Suprapubic skin (tissue), 4 donors: Measurements from ENCODE around the gene ZNF322. TPM values are rescaled to one million over a fixed set of nuclear protein-coding genes. Genes with fewer than 3 reads are reported as not detected.

ENCODE experiments used
- DNase-seq, 2 donors: peaks; one replicate each; pipeline ENCODE4 v3.0.0-alpha.2; 2019; ENCODE audit warnings: low spot score in 2 of 2
- H3K27ac ChIP-seq: fragments of 200-600 bp; sonication (generic); one replicate; pipeline ENCODE4 v1.5.1; 2019
- H3K27me3 ChIP-seq: fragments of 200-600 bp; sonication (generic); one replicate; pipeline ENCODE4 v1.5.1; 2019
- H3K36me3 ChIP-seq: fragments of 200-600 bp; sonication (generic); one replicate; pipeline ENCODE4 v1.5.1; 2019
- H3K4me1 ChIP-seq: fragments of 200-600 bp; sonication (generic); one replicate; pipeline ENCODE4 v1.5.1; 2019
- H3K4me3 ChIP-seq: fragments of 200-600 bp; sonication (generic); one replicate; pipeline ENCODE4 v1.5.1; 2019; ENCODE audit warnings: mild to moderate bottlenecking
- H3K9me3 ChIP-seq: fragments of 200-600 bp; sonication (generic); one replicate; pipeline ENCODE4 v1.5.1; 2019
- EP300 ChIP-seq: sonication (generic); formaldehyde crosslinking; IDR thresholded peaks from one replicate; pipeline ENCODE4 v1.6.1; 2017; ENCODE audit warnings: antibody characterized with exemption
- POLR2A ChIP-seq, 2 donors: fragments of 450-650 bp; IDR thresholded peaks; one replicate each; pipeline ENCODE4 v1.6.1; 2017; ENCODE audit warnings: antibody characterized with exemption in 2 of 2, mild to moderate bottlenecking in 2 of 2, moderate library complexity in 2 of 2
- POLR2AphosphoS5 ChIP-seq, 3 donors: sonication (generic); formaldehyde crosslinking; IDR thresholded peaks; one replicate each; pipeline ENCODE4 v1.6.1; 2017; ENCODE audit warnings: antibody characterized with exemption in 3 of 3
- WGBS: methylation state at CpG from one replicate; pipeline ENCODE4 v1.1.5; 2018; 5-methylcytosine and 5-hydroxymethylcytosine counted together
- total RNA-seq, 4 donors: library from RNA; depleted of rRNA; stranded (reverse); fragments of >200 nt; gene quantifications; one replicate each; pipeline ENCODE4 v1.1.0, GENCODE V29; 2016
- TF ChIP-seq, protein P1 (sequence below), 2 donors: fragments of 200-600 bp in 1 of 2; fragments of 450-650 bp in 1 of 2; sonication (generic) in 1 of 2; IDR thresholded peaks; one replicate each; pipeline ENCODE4 v1.5.1; 2016 to 2019; ENCODE audit warnings: antibody characterized with exemption in 2 of 2, mild to moderate bottlenecking in 1 of 2, moderate library complexity in 1 of 2

ZNF322 gene
- total RNA-seq, 4 donors from 2014 or later, result 9.4 to 11.6 (median 10.1) TPM

DNA sequence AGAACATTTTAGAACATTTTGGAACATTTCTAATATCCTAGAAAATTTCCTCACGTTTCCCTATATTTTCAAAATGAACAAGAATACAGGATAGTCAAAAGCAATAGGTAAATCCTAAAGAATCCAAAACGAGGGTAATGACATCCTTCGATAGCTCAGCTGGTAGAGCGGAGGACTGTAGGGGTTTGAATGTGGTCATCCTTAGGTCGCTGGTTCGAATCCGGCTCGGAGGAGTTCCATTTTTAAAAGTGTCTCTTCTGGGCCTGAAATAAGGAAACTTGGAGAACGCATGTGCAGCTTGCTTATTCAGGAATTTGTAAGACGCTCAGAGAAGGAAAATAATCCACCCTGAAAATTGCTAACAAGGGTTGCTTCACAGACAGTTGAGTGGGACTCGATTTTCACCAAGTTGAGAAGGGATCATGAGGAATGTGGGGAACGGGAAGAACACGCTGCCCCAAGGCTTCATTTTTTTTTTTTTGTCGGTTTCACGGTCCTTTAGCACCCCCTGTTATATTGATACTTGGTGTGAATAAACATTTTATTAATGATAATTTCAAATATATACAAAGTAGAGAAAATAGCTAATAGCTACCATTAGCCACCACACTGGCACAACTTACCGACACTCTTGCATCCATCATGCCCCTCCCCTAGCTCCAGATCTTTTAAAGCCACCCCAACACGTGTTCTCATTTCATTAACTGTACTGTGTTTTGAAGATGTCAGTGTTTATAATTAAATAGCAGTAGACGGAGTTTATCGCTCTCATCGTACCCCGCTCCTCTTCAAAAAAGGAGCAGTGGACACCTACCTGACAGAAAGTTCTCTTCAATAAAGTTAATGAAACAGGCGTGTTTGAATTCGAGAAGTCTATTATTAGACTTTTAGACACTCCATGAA is 64.6 kb downstream of the ZNF322 start:
- TF ChIP-seq POLR2AphosphoS5 (IDR thresholded peaks at IDR 0.05) (no peak), POLR2A (IDR thresholded peaks at IDR 0.05) (no peak)
- no peak overlapping the region for H3K27ac ChIP-seq
- no peaks in the 10 kb centered on the region for H3K9me3 ChIP-seq
- WGBS, result 21% methylated on average over 23 of the region's 23 CpGs
- H3K4me1 ChIP-seq, result peaks cover 23% of the 10 kb centered on the region
- peaks cover 18% of the 10 kb centered on the region for H3K36me3 ChIP-seq
- H3K27me3 ChIP-seq, result peaks cover 36% of the 10 kb centered on the region
- H3K4me3 ChIP-seq, result peak overlapping the region; percentile 93
- no peak for DNase-seq

DNA sequence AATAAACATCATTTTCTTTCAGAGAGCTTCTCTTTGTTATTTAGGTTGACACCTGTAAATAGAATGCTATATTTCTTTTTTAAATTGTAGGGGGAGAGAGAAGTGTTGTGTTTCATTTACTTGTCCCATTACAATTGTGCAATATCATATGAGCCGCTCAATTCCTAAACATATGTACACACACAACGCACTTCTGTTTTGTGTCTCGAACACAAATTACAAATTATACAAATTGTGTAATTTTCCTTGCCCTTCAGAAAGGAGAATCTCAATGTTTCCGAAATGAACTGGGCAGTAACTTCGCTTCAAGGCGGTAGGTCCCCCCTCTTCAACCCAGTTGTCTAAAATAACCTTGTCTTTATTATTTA is 65.4 kb downstream of the ZNF322 start:
- DNase-seq, result no peak
- Histone ChIP-seq H3K27me3 (peaks cover 36% of the 10 kb centered on the region), H3K9me3 (no peaks in the 10 kb centered on the region)

DNA sequence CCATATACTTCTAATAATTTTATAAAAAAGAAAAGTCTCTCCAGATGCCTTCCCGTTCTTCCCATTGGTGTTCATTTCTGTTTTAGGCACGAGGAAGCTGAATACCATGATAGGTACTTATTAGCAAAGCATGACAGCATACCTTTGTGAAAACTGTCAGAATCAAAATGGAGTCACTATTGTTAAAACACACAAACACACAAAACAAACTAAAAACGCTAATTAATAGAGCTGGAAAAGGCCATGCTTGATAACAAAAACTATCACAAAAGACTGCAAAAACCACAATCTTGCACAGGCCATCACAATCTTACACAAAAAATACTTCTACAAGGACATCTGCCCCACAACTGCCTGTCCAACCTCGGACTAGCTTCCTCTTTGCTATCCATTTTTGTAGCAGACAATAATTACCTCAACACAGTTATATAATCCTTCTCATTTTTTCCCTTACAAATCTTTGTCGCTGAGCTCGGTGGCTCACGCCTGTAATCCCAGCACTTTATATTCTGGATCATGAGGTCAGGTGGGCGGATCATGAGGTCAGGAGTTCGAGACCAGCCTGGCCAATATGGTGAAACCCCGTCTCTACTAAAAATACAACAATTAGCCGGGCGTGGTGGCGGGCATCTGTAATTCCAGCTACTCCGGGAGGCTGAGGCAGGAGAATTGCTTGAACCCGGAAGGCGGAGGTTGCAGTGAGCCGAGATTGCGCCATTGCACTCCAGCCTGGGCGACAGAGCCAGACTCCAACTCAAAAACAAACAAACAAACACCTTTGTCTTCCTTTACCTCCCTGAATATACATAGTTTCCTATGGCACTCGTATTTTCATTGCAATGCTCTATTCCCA is 66.0 kb downstream of the ZNF322 start:
- Histone ChIP-seq H3K27me3 (peaks cover 36% of the 10 kb centered on the region), H3K36me3 (peaks cover 6% of the 10 kb centered on the region), H3K9me3 (no peaks in the 10 kb centered on the region), H3K4me3 (no peak overlapping the region), H3K4me1 (peaks cover 23% of the 10 kb centered on the region), H3K27ac (no peak overlapping the region)
- DNase-seq, result no peak
- no peak for TF ChIP-seq EP300
- no peak for TF ChIP-seq POLR2A (IDR thresholded peaks at IDR 0.05)
- TF ChIP-seq, protein P1, sequence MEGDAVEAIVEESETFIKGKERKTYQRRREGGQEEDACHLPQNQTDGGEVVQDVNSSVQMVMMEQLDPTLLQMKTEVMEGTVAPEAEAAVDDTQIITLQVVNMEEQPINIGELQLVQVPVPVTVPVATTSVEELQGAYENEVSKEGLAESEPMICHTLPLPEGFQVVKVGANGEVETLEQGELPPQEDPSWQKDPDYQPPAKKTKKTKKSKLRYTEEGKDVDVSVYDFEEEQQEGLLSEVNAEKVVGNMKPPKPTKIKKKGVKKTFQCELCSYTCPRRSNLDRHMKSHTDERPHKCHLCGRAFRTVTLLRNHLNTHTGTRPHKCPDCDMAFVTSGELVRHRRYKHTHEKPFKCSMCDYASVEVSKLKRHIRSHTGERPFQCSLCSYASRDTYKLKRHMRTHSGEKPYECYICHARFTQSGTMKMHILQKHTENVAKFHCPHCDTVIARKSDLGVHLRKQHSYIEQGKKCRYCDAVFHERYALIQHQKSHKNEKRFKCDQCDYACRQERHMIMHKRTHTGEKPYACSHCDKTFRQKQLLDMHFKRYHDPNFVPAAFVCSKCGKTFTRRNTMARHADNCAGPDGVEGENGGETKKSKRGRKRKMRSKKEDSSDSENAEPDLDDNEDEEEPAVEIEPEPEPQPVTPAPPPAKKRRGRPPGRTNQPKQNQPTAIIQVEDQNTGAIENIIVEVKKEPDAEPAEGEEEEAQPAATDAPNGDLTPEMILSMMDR (IDR thresholded peaks at IDR 0.05), result no peak
- TF ChIP-seq POLR2AphosphoS5 (IDR thresholded peaks at IDR 0.05), result no peak
- WGBS, result 38% methylated on average over 20 of the region's 20 CpGs

More for the DNA sequence above, 65.4 kb downstream of the ZNF322 start:
- TF ChIP-seq, protein P1 (IDR thresholded peaks at IDR 0.05), result no peak
- TF ChIP-seq POLR2A (IDR thresholded peaks at IDR 0.05) (no peak), EP300 (no peak), POLR2AphosphoS5 (IDR thresholded peaks at IDR 0.05) (no peak)
- peaks cover 12% of the 10 kb centered on the region for H3K36me3 ChIP-seq
- no peak overlapping the region for H3K27ac ChIP-seq
- H3K4me1 ChIP-seq, result peaks cover 23% of the 10 kb centered on the region
- no peak overlapping the region for H3K4me3 ChIP-seq
- 34% methylated on average over 6 of the region's 6 CpGs for WGBS

DNA sequence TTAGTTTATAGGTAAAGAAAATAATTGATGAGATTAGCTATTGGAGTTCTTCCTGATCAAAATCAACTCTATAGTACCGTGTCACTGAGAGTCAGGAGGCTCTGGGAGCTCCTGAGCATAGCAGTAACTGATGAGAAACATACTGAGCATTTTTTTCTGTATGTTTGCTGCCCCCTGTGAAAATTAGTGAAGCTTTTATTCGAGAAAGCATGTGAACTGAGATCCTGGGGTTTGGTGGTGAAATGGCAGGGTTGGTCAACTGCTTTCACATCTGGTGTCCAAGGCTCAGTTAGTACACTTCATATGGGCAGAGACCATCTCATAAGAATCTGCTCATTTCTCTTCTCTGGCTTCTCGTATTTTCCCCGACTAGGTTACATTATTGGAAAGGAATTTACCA is 66.9 kb downstream of the ZNF322 start:
- no peak for DNase-seq
- Histone ChIP-seq H3K4me3 (no peak overlapping the region), H3K36me3 (no peaks in the 10 kb centered on the region), H3K27ac (no peak overlapping the region), H3K4me1 (peaks cover 18% of the 10 kb centered on the region), H3K27me3 (peaks cover 36% of the 10 kb centered on the region), H3K9me3 (no peaks in the 10 kb centered on the region)
- 53% methylated on average over 4 of the region's 4 CpGs for WGBS
- TF ChIP-seq EP300 (no peak), POLR2A (IDR thresholded peaks at IDR 0.05) (no peak), POLR2AphosphoS5 (IDR thresholded peaks at IDR 0.05) (no peak)
- TF ChIP-seq, protein P1 (IDR thresholded peaks at IDR 0.05), result no peak

DNA sequence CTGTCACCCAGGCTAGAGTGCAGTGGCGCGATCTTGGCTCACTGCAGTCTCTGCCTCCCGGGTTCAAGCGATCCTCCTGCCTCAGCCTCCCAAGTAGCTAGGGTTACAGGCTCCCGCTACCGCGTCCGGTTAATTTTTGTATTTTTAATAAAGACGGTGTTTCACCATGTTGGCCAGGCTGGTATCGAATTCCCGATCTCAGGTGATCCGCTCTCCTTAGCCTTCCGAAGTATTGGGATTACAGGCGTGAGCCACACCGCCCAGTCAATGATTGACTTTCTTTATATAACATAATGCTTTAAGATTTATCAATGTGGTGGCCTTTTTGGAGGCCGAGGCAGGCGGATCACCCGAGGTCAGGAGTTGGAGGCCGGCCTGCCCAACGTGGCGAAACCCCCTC is 70.6 kb downstream of the ZNF322 start:
- 95% methylated on average over 21 of the region's 21 CpGs for WGBS
- H3K27ac ChIP-seq, result no peak overlapping the region
- DNase-seq, result no peak
- no peaks in the 10 kb centered on the region for H3K4me1 ChIP-seq
- H3K9me3 ChIP-seq, result no peaks in the 10 kb centered on the region
- H3K27me3 ChIP-seq, result peaks cover 51% of the 10 kb centered on the region
- H3K4me3 ChIP-seq, result no peak overlapping the region
- H3K36me3 ChIP-seq, result no peaks in the 10 kb centered on the region
- TF ChIP-seq POLR2A (IDR thresholded peaks at IDR 0.05) (no peak), POLR2AphosphoS5 (IDR thresholded peaks at IDR 0.05) (no peak)
- TF ChIP-seq, protein P1 (IDR thresholded peaks at IDR 0.05), result no peak

Other genes starting within 250 kb of the ZNF322 start
- 10 to 100 TPM in 3 of 4 donors, 1 to 10 TPM in 1; 9.5 to 19.2 (median 12.2) TPM for gene BTN3A3, start 219.2 kb downstream of the ZNF322 start, total RNA-seq
- 10 to 100 TPM in 2 of 4 donors, 1 to 10 TPM in 2; 9.1 to 31.9 (median 12.9) TPM for gene BTN2A1, start 201.8 kb downstream of the ZNF322 start, total RNA-seq
- not detected for gene BTN1A1, start 159.4 kb downstream of the ZNF322 start, total RNA-seq
- gene HMGN4, start 121.4 kb downstream of the ZNF322 start, total RNA-seq, result 10 to 100 TPM; 25.2 to 48.5 (median 34.5) TPM
- 10 to 100 TPM; 17.4 to 30.0 (median 21.1) TPM for gene ABT1, start 62.8 kb downstream of the ZNF322 start, total RNA-seq